Measurements from ENCODE around the gene CNTNAP2.

DNA sequence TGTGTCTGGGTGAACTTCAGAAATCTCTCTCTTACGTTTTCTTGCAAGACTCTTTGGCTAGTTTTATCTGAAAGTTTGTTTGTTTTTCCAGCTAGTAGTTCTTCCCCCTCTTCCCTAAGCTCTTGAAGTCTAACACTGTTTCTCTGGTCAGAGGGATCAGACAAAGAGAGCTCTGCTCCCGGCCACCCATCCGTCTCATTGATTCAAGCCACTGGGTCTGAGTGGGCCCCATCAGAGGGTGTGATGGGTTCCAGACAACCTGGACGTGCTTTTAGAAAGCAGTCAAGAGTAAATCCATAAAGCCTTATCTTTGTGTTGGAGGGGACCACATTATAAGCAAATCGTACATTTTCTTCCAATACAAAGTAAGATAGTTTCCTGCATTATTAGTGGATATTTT is 2231.4 kb downstream of the CNTNAP2 start:
- TF ChIP-seq GATA3 (IDR thresholded peaks at IDR 0.05; ENCODE audit: low read depth, low read length) (no peak), GATA2 (IDR thresholded peaks at IDR 0.05; ENCODE audit: low read depth, low read length) (no peak)
